Fibroblast of skin of scalp (primary cell): ENCODE measurements around the gene LITAF.
"Not testable (repeated sequence)": the region's sequence is repeated elsewhere in the genome, so short reads cannot be mapped to it uniquely, and the experiment has no call there.

Source experiments
- DNase-seq: peaks from one replicate; pipeline ENCODE4 v3.0.0-alpha.2; 2013

Gene LITAF

GRCh38 chr16:11515540-11516430 lies 70.9 kb downstream of the LITAF start:
- no peak for DNase-seq

- DNase-seq: no peak
Measured at GRCh38 chr16:11514283-11514682, 72.4 kb downstream of the LITAF start.

- DNase-seq: not testable (repeated sequence)
Measured at GRCh38 chr16:11513366-11513765, 73.4 kb downstream of the LITAF start.

GRCh38 chr16:11511801-11512200 lies 74.9 kb downstream of the LITAF start:
- DNase-seq: no peak

GRCh38 chr16:11511328-11511727 lies 75.4 kb downstream of the LITAF start:
- no peak for DNase-seq

GRCh38 chr16:11510178-11510973 lies 76.3 kb downstream of the LITAF start:
- no peak for DNase-seq

GRCh38 chr16:11507991-11508390 lies 78.7 kb downstream of the LITAF start:
- DNase-seq: no peak

GRCh38 chr16:11507350-11507749 lies 79.4 kb downstream of the LITAF start:
- no peak for DNase-seq

GRCh38 chr16:11506741-11507305 lies 79.9 kb downstream of the LITAF start:
- DNase-seq: no peak

- not testable (repeated sequence) for DNase-seq
Measured at GRCh38 chr16:11504261-11504660, 82.5 kb downstream of the LITAF start.

- DNase-seq: no peak
Measured at GRCh38 chr16:11503566-11503965, 83.2 kb downstream of the LITAF start.

GRCh38 chr16:11502239-11502638 lies 84.5 kb downstream of the LITAF start:
- no peak for DNase-seq

- DNase-seq: no peak
Measured at GRCh38 chr16:11501632-11502031, 85.1 kb downstream of the LITAF start.

GRCh38 chr16:11500700-11501346 lies 85.9 kb downstream of the LITAF start:
- no peak for DNase-seq

- no peak for DNase-seq
Measured at GRCh38 chr16:11499295-11500089, 87.2 kb downstream of the LITAF start.

GRCh38 chr16:11498683-11499082 lies 88.0 kb downstream of the LITAF start:
- no peak for DNase-seq

- peak; percentile 15 for DNase-seq
Measured at GRCh38 chr16:11497851-11498289, 88.8 kb downstream of the LITAF start.
